Suppressor macrophage treated with lipopolysaccharide for 1 hour (primary cell): Measurements from ENCODE around the gene GNG8.
A peak's percentile ranks its signal among the peaks of the same experiment; 100 is the strongest.

Experiments used
- DNase-seq, 3 donors: peaks; one replicate each; pipeline ENCODE4 v3.0.0-alpha.2; 2020 to 2022

GNG8 gene

GRCh38 chr19:46616631-46617322 lies 19.2 kb downstream of the GNG8 start:
- DNase-seq = peak; percentile 67 to 87 (median 82)

- no peak for DNase-seq
These were observed 20.0 kb downstream of the GNG8 start for GRCh38 chr19:46615966-46616365.

GRCh38 chr19:46614114-46614722 lies 21.8 kb downstream of the GNG8 start:
- DNase-seq = peak; percentile 86 to 93 (median 91)

GRCh38 chr19:46613525-46613924 lies 22.5 kb downstream of the GNG8 start:
- no peak for DNase-seq

- DNase-seq = no peak
These were observed 24.2 kb downstream of the GNG8 start for GRCh38 chr19:46611776-46612175.

GRCh38 chr19:46610851-46611770 lies 24.9 kb downstream of the GNG8 start:
- peak; percentile 40 to 63 (median 62) for DNase-seq

- DNase-seq = no peak
These were observed 25.6 kb downstream of the GNG8 start for GRCh38 chr19:46610413-46610775.

GRCh38 chr19:46609511-46610412 lies 26.2 kb downstream of the GNG8 start:
- no peak for DNase-seq

- no peak for DNase-seq
These were observed 27.2 kb downstream of the GNG8 start for GRCh38 chr19:46608581-46609345.

- no peak for DNase-seq
These were observed 27.8 kb downstream of the GNG8 start for GRCh38 chr19:46608178-46608577.

GRCh38 chr19:46607448-46607841 lies 28.6 kb downstream of the GNG8 start:
- DNase-seq = no peak

- DNase-seq = no peak
These were observed 29.1 kb downstream of the GNG8 start for GRCh38 chr19:46606681-46607447.

- no peak for DNase-seq
These were observed 30.0 kb downstream of the GNG8 start for GRCh38 chr19:46606019-46606418.

GRCh38 chr19:46605356-46605821 lies 30.6 kb downstream of the GNG8 start:
- DNase-seq = no peak

- no peak for DNase-seq
These were observed 31.1 kb downstream of the GNG8 start for GRCh38 chr19:46604781-46605355.

GRCh38 chr19:46603752-46604231 lies 32.2 kb downstream of the GNG8 start:
- DNase-seq = no peak

- no peak for DNase-seq
These were observed 32.8 kb downstream of the GNG8 start for GRCh38 chr19:46603195-46603637.

GRCh38 chr19:46602392-46603194 lies 33.4 kb downstream of the GNG8 start:
- peak in 1 of 3 donors; percentile 20 for DNase-seq
